Brain pericyte (primary cell): ENCODE measurements around the gene AUTS2.

ENCODE experiments used
- DNase-seq: peaks from one replicate; pipeline ENCODE4 v3.0.0-alpha.2; 2012; ENCODE audit warnings: low read depth, low spot score

AUTS2 gene

DNA sequence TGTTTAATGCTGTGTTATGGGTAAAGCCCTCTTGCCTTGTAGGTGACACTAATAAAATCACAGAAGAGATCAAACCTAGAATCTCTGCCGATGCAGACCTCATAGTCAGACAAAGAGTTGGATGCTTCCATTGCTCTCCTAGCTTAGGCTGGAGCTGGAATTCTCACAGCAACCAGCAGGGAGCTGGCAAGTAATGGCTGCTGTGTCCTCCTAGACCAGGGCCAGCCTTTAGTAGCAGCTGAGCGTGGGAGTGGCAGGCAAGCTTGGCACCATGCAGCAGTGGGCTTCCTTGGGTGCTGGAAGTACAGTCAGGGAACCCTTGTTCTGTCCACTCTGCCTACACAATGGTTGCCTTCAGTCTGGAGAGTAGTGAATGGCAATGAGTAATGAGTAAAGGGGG is 935.3 kb downstream of the AUTS2 start:
- DNase-seq = no peak

- no peak for DNase-seq
Measured at GRCh38 chr7:70539205-70539604, 940.9 kb downstream of the AUTS2 start.

- no peak for DNase-seq
Measured at GRCh38 chr7:70539617-70540016, 941.3 kb downstream of the AUTS2 start.

- DNase-seq = no peak
Measured at GRCh38 chr7:70540641-70541040, 942.4 kb downstream of the AUTS2 start.

DNA sequence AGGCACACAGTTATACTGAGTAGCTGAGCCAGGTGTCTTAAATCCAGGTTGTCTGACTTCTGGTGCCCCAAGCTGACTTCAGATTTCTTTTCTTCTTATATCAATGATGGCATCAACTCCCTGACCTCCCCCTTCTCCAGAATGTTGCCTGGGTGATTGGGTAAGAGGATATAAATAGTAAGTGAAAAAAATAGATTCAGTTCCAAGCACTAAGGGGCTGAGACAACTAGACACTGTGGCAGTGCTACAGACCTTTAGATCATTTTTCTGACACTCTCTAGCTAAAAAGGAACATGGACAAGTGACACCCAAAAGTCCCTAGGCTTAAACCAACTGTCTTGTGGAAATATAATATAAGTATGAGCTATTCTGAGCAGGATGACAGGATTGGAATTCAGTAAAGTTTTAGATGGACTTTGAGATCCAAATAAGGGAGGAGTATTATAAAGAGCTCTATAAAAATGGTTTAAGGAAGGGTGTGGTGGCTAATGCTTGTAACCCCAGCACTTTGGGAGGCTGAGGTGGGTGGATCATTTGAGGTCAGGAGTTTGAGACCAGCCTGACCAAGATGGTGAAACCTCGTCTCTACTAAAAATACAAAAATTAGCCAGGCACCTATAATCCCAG is 944.6 kb downstream of the AUTS2 start:
- no peak for DNase-seq

DNA sequence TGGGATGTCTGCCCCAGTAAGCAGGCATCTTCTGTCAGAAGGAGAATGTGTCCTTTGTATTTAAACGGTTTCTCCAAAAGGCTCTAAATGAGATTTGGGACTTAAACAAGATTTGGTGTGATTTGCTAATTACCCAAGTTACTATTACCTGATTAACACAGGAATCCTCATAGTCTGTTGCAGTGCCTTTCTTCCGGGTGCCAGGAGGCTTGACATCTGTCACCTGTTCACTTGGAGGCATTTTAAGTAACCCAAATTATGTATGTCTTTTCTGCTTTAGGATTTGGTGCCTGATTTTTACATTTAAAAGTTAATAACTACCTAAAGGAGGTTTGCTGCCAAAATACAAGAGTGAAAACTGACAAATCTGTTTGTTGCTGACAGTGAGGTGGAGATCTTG is 945.7 kb downstream of the AUTS2 start:
- DNase-seq = no peak

DNA sequence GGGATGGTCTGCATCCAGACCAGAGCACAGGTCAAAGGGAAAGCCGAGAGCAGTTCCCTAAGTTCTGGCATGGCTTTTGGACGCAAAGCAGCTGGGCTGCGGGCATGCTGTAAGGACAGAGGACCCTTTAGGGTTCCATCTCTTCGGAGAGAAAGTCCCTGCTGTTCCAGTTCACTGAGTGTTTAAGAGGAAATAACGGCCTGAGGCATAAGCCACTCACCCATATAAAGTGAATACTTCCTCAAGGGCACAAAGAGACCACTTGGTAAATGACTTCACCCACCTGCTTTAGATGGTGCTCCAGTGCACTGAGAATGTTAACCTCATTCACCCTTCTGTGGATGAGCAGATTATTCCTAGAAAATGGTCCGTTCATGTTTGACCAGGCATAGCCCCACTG is 946.9 kb downstream of the AUTS2 start:
- no peak for DNase-seq

DNA sequence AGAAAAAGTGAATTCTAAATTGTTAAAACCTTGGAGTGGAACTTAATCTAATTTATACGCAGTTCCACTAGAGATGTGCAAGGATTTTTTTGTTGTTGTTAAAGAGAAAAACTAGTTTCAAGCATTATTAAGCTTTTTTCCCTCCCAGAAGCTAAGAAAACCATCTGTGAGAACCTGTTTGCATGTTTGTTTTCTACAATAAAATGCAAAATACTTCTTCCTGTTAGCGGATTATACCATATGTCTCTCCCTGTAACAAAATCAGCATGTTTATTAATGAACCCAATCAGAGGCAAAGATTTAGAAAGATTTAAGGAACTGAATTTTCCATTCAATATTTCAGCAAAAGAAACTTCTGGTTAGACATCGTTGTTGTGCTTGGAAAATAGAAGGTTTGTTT is 953.9 kb downstream of the AUTS2 start:
- DNase-seq = no peak

- no peak for DNase-seq
Measured at GRCh38 chr7:70553364-70553763, 955.1 kb downstream of the AUTS2 start.

- DNase-seq = no peak
Measured at GRCh38 chr7:70554646-70555045, 956.4 kb downstream of the AUTS2 start.

- DNase-seq = no peak
Measured at GRCh38 chr7:70556761-70557160, 958.5 kb downstream of the AUTS2 start.

DNA sequence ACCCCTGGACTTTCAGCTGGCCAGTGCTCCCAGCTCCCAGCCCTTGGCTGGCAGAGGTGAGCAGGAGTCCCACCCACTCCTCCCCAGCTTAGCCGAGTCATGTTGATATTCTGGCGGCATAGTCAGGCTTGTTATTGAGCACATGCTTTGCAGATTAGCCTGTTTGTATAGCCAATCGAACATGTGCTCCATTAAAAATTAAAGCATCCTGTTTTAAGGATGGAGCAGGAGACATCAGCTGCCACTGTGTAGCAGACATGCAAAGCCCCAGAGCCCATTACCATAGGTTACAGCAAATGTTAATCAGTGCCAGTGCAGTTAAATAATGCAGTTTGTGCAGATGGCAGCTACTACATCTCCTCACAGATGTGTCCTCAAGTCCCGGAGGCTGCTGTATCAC is 959.1 kb downstream of the AUTS2 start:
- no peak for DNase-seq

DNA sequence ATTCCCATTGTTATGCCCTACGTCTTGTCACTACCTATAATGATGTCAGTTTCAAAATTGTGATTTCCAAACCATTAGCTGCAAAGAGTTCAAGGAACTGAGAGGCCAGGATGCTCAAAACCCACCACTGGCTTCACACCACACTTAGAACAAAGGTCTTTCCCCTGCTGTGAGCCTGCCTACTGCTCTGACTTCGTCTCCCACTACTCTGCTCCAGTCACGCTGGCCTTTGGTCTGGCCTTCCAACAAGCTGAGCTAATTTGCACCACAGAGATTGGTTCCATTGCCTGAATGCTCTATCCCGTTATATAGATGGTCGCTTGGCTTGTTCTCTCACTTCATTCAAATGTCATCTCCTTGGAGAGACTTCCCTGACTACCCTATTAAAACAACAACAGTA is 961.5 kb downstream of the AUTS2 start:
- no peak for DNase-seq

DNA sequence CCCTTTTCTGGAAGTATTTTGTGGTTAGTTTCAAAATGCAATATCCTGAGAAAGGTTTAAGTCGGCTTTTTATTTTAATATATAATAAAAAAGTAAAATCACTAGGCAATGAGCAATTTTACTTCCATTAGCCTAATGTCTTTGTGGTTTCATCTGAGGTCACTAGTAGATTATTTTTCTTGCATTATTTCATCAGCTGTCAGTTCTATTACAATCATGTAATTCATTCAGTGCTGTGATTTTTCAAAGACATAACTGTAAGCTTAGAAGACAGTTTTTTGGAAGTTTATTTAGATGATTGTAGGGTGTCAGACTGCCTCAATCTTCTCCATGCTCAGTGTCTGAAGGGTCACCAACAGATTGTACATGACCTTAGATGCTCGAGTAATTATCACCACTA is 965.7 kb downstream of the AUTS2 start:
- no peak for DNase-seq

GRCh38 chr7:70565721-70566370 is 967.6 kb downstream of the AUTS2 start:
- no peak for DNase-seq

GRCh38 chr7:70566671-70567070 is 968.4 kb downstream of the AUTS2 start:
- DNase-seq = no peak

DNA sequence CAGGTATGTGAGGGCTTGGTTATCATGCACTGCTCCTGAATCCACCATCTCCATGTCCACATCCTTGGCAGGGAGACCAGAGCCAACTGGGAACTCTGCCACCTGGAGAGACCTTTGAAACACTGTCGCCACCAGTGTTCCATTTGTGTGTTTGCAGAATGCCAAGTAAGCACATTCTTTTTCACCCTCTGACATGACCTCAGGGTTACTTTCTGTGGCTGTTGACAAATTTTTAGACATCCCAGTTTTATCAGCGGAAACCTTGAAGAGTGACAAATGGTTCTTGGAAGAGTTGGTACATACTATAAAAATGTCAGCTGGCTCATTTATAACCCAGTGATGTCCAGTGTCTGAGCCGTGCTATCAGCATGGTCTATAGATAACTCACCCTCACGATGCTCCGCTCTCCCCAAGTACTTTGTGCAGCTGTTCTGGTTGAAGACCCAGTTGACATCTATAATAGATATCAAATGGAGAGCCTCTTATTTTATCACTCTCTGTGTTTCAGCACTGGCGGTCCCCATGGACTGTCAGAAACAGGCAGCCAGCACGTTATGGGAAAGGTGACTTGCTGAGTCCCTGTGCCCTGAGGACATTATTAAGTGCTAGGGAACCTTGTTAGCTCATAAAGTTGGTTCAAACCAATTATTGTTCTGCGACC is 970.5 kb downstream of the AUTS2 start:
- no peak for DNase-seq

- no peak for DNase-seq
Measured at GRCh38 chr7:70569335-70569819, 971.1 kb downstream of the AUTS2 start.

DNA sequence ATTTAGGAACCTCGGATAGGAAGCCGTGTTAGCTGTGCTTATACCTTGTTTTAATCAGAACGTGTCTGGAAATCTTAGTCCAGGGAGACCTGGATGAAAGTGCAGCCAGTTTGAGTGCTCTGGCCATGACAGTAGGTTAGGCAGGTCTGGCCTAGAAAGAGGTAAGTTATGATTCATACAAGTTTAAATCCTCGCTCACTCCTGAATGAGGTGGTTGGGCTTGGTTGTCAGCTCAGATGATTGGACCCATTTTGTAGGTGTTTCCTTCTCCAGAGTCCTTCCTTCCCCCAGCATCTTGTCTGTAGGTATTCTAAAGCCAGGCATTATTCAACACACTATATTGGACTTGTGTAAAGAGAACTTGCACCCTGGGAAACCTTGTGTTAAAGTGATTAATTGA is 971.8 kb downstream of the AUTS2 start:
- no peak for DNase-seq

DNA sequence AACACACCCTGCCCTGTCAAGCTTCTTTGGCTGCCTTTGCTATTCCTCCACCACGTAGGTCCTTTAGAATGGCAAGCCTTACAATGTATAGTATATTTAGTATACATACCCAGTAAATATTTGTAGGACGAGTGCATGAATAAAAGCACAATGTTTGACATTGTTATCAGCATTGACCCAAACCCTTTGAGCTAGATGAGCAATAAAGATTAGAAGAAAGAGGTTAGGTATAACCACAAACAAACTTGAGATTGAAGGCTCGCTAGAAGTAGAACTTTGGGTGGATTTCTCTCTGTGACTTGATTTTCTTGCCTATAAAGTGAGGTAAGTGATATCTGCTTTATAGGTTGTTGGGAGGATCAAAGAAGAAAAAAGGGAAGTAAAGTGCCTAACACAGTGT is 972.7 kb downstream of the AUTS2 start:
- no peak for DNase-seq

- DNase-seq = no peak
Measured at GRCh38 chr7:70571403-70571934, 973.2 kb downstream of the AUTS2 start.

DNA sequence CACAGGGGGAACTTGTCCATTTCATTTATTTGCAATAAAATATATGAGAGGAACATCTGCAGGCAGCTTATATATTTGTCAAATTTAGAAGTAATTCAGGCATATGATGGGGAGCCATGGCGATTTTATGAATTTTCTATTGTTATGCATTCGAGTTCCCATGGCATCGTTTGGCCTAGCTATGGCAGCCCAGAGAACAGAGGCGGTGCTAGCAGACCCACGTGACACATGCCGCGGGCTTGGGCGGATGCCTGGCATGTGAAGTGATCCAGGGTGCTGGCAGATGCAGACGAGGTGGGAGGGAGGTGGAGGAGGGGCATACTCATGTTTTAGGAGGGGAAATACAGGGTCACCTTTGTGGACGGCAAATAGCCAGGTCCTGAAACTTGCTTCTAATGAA is 973.7 kb downstream of the AUTS2 start:
- DNase-seq = no peak

GRCh38 chr7:70572571-70572970 is 974.3 kb downstream of the AUTS2 start:
- no peak for DNase-seq
